PC-9 (cell line): ENCODE results near the gene OPHN1. TPM values are rescaled to one million over a fixed set of nuclear protein-coding genes. Genes with fewer than 3 reads are reported as not detected.

ENCODE experiments used
- BruUV-seq: library from RNA; stranded (reverse); fragments of 400-500 nt; replicated peaks from 2 replicates; lab custom pipeline; 2021; lab: Mats Ljungman, UMichigan
- CTCF ChIA-PET: fragments of 300-600 bp; sonication (Branson Sonifier 250); formaldehyde crosslinking; loops from one replicate; lab custom pipeline; 2022; ENCODE audit warnings: antibody characterized with exemption; lab: Charles Lee
- POLR2A ChIA-PET: fragments of 300-600 bp; sonication (Branson Sonifier 250); formaldehyde crosslinking; loops from one replicate; lab custom pipeline; 2022; ENCODE audit warnings: antibody characterized with exemption; ENCODE audit not compliant: unreplicated experiment; lab: Charles Lee
- DNase-seq, 2 experiments: peaks; one replicate each; pipeline versions ENCODE4 v3.0.0 to v3.0.0-alpha.2; 2015 to 2022; ENCODE audit warnings: mixed read lengths in 1 of 2
- H2AFZ ChIP-seq: fragments of 200-600 bp; sonication (generic); 2 replicates; pipeline ENCODE4 v1.8.1; 2017; ENCODE audit warnings: antibody characterized with exemption
- H3F3A ChIP-seq: fragments of 200-600 bp; sonication (generic); 2 replicates; pipeline ENCODE4 v1.8.1; 2017; ENCODE audit warnings: antibody characterized with exemption, mild to moderate bottlenecking, low read depth; ENCODE audit not compliant: insufficient read depth
- H3K27ac ChIP-seq: fragments of 200-600 bp; sonication (generic); 2 replicates; pipeline ENCODE4 v1.6.1; 2016; ENCODE audit warnings: mixed run types
- H3K27me3 ChIP-seq: fragments of 200-600 bp; sonication (generic); 2 replicates; pipeline ENCODE4 v1.6.1; 2016; ENCODE audit warnings: low read depth, mixed run types; ENCODE audit not compliant: insufficient read depth
- H3K36me3 ChIP-seq: fragments of 200-600 bp; sonication (generic); 2 replicates; pipeline ENCODE4 v1.6.1; 2016; ENCODE audit warnings: low read depth, mixed run types
- H3K4me1 ChIP-seq: fragments of 200-600 bp; sonication (generic); replicated peaks from 2 replicates; pipeline ENCODE4 v1.6.1; 2016; ENCODE audit warnings: mixed run types; ENCODE audit not compliant: insufficient read depth
- H3K4me2 ChIP-seq: fragments of 200-600 bp; sonication (generic); 2 replicates; pipeline ENCODE4 v1.6.1; 2017; ENCODE audit warnings: mixed run types
- H3K4me3 ChIP-seq: fragments of 200-600 bp; sonication (generic); 2 replicates; pipeline ENCODE4 v1.6.1; 2016; ENCODE audit warnings: mixed run types
- H3K79me2 ChIP-seq: fragments of 200-600 bp; sonication (generic); 2 replicates; pipeline ENCODE4 v1.6.1; 2017; ENCODE audit warnings: low read depth, mixed run types
- H3K9me2 ChIP-seq: fragments of 200-600 bp; sonication (generic); 2 replicates; pipeline ENCODE4 v1.8.1; 2017; ENCODE audit warnings: mild to moderate bottlenecking; ENCODE audit not compliant: insufficient read depth
- H3K9me3 ChIP-seq: fragments of 200-600 bp; sonication (generic); 2 replicates; pipeline ENCODE4 v1.8.1; 2016; ENCODE audit warnings: low read depth; ENCODE audit not compliant: insufficient read depth
- H4K20me1 ChIP-seq: fragments of 200-600 bp; sonication (generic); 2 replicates; pipeline ENCODE4 v1.8.1; 2017; ENCODE audit not compliant: insufficient read depth
- EZH2 ChIP-seq: fragments of 200-600 bp; sonication (generic); IDR thresholded peaks from 2 replicates; pipeline ENCODE4 v1.8.0; 2017; ENCODE audit warnings: antibody characterized with exemption, low read depth
- intact Hi-C: fragments of 100-400 bp; cut with micrococcal nuclease; formaldehyde crosslinking; loops from one replicate; pipeline ENCODE4 v1.10.0; 2022; ENCODE audit not compliant: unreplicated experiment
- total RNA-seq: library from RNA; stranded (reverse); gene quantifications from 2 replicates; pipeline ENCODE4 v1.2.3, GENCODE V29; 2021
- TF ChIP-seq, protein P1 (sequence below): fragments of 200-600 bp; sonication (generic); conservative IDR thresholded peaks from 2 replicates; pipeline ENCODE4 v1.6.1; 2017; ENCODE audit warnings: mixed run types, antibody characterized with exemption, mild to moderate bottlenecking, moderate library complexity

Gene OPHN1
- total RNA-seq, 1 experiment from 2014 or later = 9.3 TPM

DNA sequence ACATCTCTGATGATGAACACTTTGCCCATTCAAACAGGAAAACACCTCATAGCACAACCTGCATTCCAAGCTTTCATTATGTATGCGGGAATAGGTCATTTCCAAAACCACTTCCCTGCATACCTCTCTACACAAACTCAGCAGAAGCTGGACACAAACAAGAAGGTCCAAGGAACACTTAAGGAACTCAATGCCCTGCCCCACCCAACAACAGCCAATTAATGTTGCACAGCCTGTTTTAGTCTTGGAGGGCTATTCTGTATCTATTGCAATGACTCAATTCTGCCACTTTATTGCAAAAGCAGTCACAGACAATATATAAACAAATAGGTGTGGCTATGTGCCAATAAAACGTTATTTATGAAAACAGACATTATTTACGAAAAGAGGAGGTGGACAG lies 16.7 kb downstream of the OPHN1 start:
- ChIA-PET POLR2A (interaction anchor here (0.7 kb wide), 2 partner anchors 70 to 72 kb away, joined by 3 read pairs; no protein-coding TSS in a partner anchor), CTCF (no interaction called here)
- DNase-seq = peak; percentile 57 to 95
- H3K27ac ChIP-seq = peak overlapping the region; percentile 91
- no peaks in the 10 kb centered on the region for H3K27me3 ChIP-seq
- no peaks in the 10 kb centered on the region for H4K20me1 ChIP-seq
- no peak overlapping the region for H2AFZ ChIP-seq
- H3F3A ChIP-seq = peaks cover 28% of the 10 kb centered on the region
- no peak for TF ChIP-seq EZH2
- TF ChIP-seq, protein P1, sequence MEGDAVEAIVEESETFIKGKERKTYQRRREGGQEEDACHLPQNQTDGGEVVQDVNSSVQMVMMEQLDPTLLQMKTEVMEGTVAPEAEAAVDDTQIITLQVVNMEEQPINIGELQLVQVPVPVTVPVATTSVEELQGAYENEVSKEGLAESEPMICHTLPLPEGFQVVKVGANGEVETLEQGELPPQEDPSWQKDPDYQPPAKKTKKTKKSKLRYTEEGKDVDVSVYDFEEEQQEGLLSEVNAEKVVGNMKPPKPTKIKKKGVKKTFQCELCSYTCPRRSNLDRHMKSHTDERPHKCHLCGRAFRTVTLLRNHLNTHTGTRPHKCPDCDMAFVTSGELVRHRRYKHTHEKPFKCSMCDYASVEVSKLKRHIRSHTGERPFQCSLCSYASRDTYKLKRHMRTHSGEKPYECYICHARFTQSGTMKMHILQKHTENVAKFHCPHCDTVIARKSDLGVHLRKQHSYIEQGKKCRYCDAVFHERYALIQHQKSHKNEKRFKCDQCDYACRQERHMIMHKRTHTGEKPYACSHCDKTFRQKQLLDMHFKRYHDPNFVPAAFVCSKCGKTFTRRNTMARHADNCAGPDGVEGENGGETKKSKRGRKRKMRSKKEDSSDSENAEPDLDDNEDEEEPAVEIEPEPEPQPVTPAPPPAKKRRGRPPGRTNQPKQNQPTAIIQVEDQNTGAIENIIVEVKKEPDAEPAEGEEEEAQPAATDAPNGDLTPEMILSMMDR = no peak
- H3K9me3 ChIP-seq = no peaks in the 10 kb centered on the region
- intact Hi-C loops = loop anchor here (1.0 to 5.0 kb wide), 4 partner anchors 12 to 81 kb away; partner anchors contain the start of genes OPHN1 and YIPF6
- peak overlapping the region; percentile 61 for H3K4me2 ChIP-seq
- no peaks in the 10 kb centered on the region for H3K9me2 ChIP-seq
- BruUV-seq = no TSS peak
- no peak overlapping the region for H3K4me3 ChIP-seq
- H3K4me1 ChIP-seq = peaks cover 54% of the 10 kb centered on the region
- H3K79me2 ChIP-seq = peaks cover 16% of the 10 kb centered on the region; the same call in 1 of the 2 replicates
- H3K36me3 ChIP-seq = no peaks in the 10 kb centered on the region; the same call in 1 of the 2 replicates

DNA sequence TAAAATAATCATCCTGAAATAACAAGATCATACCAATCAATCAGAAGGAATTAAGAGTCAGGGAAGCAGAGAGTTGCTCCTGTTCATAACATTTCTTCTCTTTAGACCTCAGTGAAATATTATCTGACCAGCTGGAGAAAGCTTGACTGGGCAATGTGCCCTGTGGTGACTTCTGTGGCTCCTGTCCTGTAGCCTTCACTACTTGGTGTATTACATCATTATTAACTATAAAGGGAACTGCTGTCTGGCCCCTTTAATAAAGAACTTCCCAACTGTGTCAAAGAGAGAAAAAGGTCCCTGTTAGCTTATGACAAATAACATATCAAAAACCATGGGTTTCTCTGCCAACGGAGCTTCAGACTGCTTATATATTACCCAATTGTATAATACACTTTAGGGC lies 18.0 kb downstream of the OPHN1 start:
- Histone ChIP-seq H3K79me2 (peaks cover 16% of the 10 kb centered on the region; the same call in 1 of the 2 replicates), H3K4me2 (peak overlapping the region; percentile 26), H3K4me3 (no peak overlapping the region), H3K27me3 (no peaks in the 10 kb centered on the region), H3K9me2 (no peaks in the 10 kb centered on the region), H3K4me1 (peaks cover 62% of the 10 kb centered on the region), H4K20me1 (no peaks in the 10 kb centered on the region), H3K27ac (peak overlapping the region; percentile 78), H3K36me3 (no peaks in the 10 kb centered on the region; the same call in 1 of the 2 replicates), H3K9me3 (no peaks in the 10 kb centered on the region), H2AFZ (no peak overlapping the region), H3F3A (peaks cover 30% of the 10 kb centered on the region)
- TF ChIP-seq, protein P1 = no peak
- TF ChIP-seq EZH2 = no peak
- ChIA-PET CTCF (no interaction called here), POLR2A (no interaction called here)
- DNase-seq = peak; percentile 31 to 58
- BruUV-seq = no TSS peak
- intact Hi-C loops = loop anchor here (5.0 kb wide), 2 partner anchors 62 to 82 kb away; partner anchors contain the start of gene YIPF6

DNA sequence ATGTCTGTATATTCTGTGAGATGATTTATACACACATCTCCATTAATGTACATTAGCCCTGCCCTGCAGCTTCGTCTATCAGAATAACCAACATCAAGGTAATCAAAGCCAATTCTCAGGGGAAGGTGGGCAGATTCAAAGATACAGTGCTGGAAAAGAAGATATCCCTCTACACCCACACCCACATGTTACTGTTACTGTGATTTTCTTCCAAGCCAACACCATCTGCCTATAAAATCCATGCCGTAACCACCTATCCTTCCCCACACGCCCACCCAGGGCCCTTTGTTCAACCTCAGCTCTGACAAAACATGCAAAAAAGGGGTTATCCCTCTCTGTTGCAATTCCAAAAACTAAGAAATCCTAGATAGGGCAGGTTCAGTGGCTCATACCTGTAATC lies 20.0 kb downstream of the OPHN1 start:
- H3F3A ChIP-seq = peaks cover 30% of the 10 kb centered on the region
- no peak overlapping the region for H3K4me3 ChIP-seq
- H3K27me3 ChIP-seq = no peaks in the 10 kb centered on the region
- no peaks in the 10 kb centered on the region; the same call in 1 of the 2 replicates for H3K36me3 ChIP-seq
- DNase-seq = no peak
- no peak overlapping the region for H3K27ac ChIP-seq
- ChIA-PET CTCF (no interaction called here), POLR2A (no interaction called here)
- no peak overlapping the region for H2AFZ ChIP-seq
- BruUV-seq = no TSS peak
- no peaks in the 10 kb centered on the region for H3K9me2 ChIP-seq
- no peak for TF ChIP-seq EZH2
- TF ChIP-seq, protein P1 = no peak
- no peak overlapping the region for H3K4me2 ChIP-seq
- H4K20me1 ChIP-seq = no peaks in the 10 kb centered on the region
- H3K4me1 ChIP-seq = peaks cover 56% of the 10 kb centered on the region
- H3K9me3 ChIP-seq = no peaks in the 10 kb centered on the region
- intact Hi-C loops = no loop called here
- H3K79me2 ChIP-seq = peaks cover 16% of the 10 kb centered on the region; the same call in 1 of the 2 replicates
